ENCODE measurements around the gene ACSM4. TPM values are rescaled to one million over a fixed set of nuclear protein-coding genes. Genes with fewer than 3 reads are reported as not detected.
"Not testable (repeated sequence)": the region's sequence is repeated elsewhere in the genome, so short reads cannot be mapped to it uniquely, and the experiment has no call there.

Gene ACSM4
- total and polyA plus RNA-seq, 9 of the 15 experiments (the other 6 are each of a cell fraction or from before 2014, with no cell fraction given), result not detected

DNA sequence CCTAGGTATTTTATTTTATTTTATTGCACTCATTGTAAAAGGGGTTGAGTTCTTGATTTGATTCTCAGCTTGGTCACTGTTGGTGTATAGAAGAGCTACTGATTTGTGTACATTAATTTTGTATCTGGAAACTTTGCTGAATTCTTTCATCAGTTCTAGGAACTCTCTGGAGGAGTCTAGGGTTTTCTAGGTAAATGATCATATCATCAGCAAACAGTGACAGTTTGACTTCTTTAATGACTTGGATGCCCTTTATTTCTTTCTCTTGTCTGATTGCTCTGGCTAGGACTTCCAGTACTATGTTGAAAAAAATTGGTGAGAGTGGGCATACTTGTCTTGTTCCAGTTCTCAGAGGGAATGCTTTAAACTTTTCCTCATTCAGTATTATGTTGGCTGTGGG lies 28.4 kb upstream of the ACSM4 start:
- H3K9me1 ChIP-seq (ENCODE audit: control insufficient read depth, insufficient read depth, low read length); H3K4me2 ChIP-seq (ENCODE audit: insufficient read depth, low read length); BruUV-seq (replicated peaks); CTCF ChIA-PET (ENCODE audit: low intra/inter-chr PET ratio); H3K4me1 ChIP-seq (replicated peaks in 1 of 2; ENCODE audit: control insufficient read depth in 2 of 2, insufficient read depth in 2 of 2, low read length in 2 of 2); H3K9ac ChIP-seq (ENCODE audit: insufficient read depth in 1 of 2, low read depth in 2 of 2, low read length in 2 of 2); H3K9me3 ChIP-seq (replicated peaks; ENCODE audit: control insufficient read depth, insufficient read depth, low read depth, low read length); ATAC-seq; intact Hi-C loops (cut with micrococcal nuclease); DNase-seq (ENCODE audit: extremely low read depth in 1 of 4, low spot score in 3 of 4); H3K36me3 ChIP-seq (ENCODE audit: control insufficient read depth, insufficient read depth, low read length); in situ Hi-C loops (cut with MboI); H3K27ac ChIP-seq (ENCODE audit: extremely low read depth, low read depth, low read length); H2AFZ ChIP-seq (ENCODE audit: low read depth, low read length); POLR2A ChIA-PET; H4K20me1 ChIP-seq (replicated peaks; ENCODE audit: control insufficient read depth, insufficient read depth, low read length); H3K4me3 ChIP-seq; H3K79me2 ChIP-seq (ENCODE audit: control insufficient read depth, insufficient read depth, low read length); FAIRE-seq; H3K27me3 ChIP-seq (ENCODE audit: control insufficient read depth in 2 of 2, insufficient read depth in 2 of 2, low read length in 2 of 2); TF ChIP-seq FOXM1 (CRISPR knock-in tag; IDR thresholded peaks at IDR 0.05; ENCODE audit: low read depth): not testable (repeated sequence)
- TF ChIP-seq KDM1A (IDR thresholded peaks at IDR 0.05) (peak; percentile 77 to 87), HDAC1 (IDR thresholded peaks at IDR 0.05) (peak in 1 of 2 experiments; percentile 63; a peak in 1 of 4 replicates), CBFA2T3 (IDR thresholded peaks at IDR 0.05) (peak; percentile 53), CBFA2T2 (conservative IDR thresholded peaks at IDR 0.05) (peak; percentile 18; the same call in 1 of the 2 replicates), SMARCA4 (IDR thresholded peaks at IDR 0.05) (peak; percentile 70; the same call in 1 of the 2 replicates), NCOR1 (IDR thresholded peaks at IDR 0.05) (peak; percentile 23; the same call in 1 of the 2 replicates), MTA2 (IDR thresholded peaks at IDR 0.05; ENCODE audit: low read depth) (0 out of 2 replicates have a peak, but pooled peaks have one; percentile 26), TAL1 (IDR thresholded peaks at IDR 0.05) (peak; percentile 61), STAT5A (IDR thresholded peaks at IDR 0.05; ENCODE audit: borderline replicate concordance, low read length) (peak; percentile 16; the same call in 1 of the 2 replicates), TCF3 (CRISPR knock-in tag; IDR thresholded peaks at IDR 0.05) (peak; percentile 34; the same call in 1 of the 2 replicates), ZEB2 (IDR thresholded peaks at IDR 0.05) (0 out of 2 replicates have a peak, but pooled peaks have one; percentile 47), FOXM1 (IDR thresholded peaks at IDR 0.05; ENCODE audit: low read depth) (peak; percentile 24; the same call in 1 of the 2 replicates), ARID1B (IDR thresholded peaks at IDR 0.05) (peak; percentile 83), SOX6 (IDR thresholded peaks at IDR 0.05) (peak; percentile 69), LEF1 (IDR thresholded peaks at IDR 0.05) (0 out of 2 replicates have a peak, but pooled peaks have one; percentile 35), MEIS2 (IDR thresholded peaks at IDR 0.05; ENCODE audit: partially characterized antibody) (peak; percentile 77), DPF2 (IDR thresholded peaks at IDR 0.05) (peak; percentile 63; the same call in 1 of the 2 replicates), RCOR1 (IDR thresholded peaks at IDR 0.05; ENCODE audit: borderline replicate concordance in 1 of 2, low read depth in 2 of 2, low read length in 2 of 2) (0 out of 4 replicates have a peak, but pooled peaks of 1 of the 2 experiments have one; percentile 22), HDAC2 (IDR thresholded peaks at IDR 0.05) (peak; percentile 50; the same call in 1 of the 2 replicates)
- TF ChIP-seq, protein P1, sequence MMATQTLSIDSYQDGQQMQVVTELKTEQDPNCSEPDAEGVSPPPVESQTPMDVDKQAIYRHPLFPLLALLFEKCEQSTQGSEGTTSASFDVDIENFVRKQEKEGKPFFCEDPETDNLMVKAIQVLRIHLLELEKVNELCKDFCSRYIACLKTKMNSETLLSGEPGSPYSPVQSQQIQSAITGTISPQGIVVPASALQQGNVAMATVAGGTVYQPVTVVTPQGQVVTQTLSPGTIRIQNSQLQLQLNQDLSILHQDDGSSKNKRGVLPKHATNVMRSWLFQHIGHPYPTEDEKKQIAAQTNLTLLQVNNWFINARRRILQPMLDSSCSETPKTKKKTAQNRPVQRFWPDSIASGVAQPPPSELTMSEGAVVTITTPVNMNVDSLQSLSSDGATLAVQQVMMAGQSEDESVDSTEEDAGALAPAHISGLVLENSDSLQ (IDR thresholded peaks at IDR 0.05), result peak; percentile 55
